ENCODE results near the gene CLCN3.
"Not testable (repeated sequence)": the region's sequence is repeated elsewhere in the genome, so short reads cannot be mapped to it uniquely, and the experiment has no call there.

CLCN3 gene

GRCh38 chr4:169618986-169619385, 1.4 kb upstream of the CLCN3 start:
- DNase-seq: no peak

- DNase-seq: no peak
Observed at GRCh38 chr4:169619518-169619957, 840 bp upstream of the CLCN3 start.

- DNase-seq: no peak
Observed at GRCh38 chr4:169620880-169621248, 486 bp downstream of the CLCN3 start.

GRCh38 chr4:169621731-169622492, 1.5 kb downstream of the CLCN3 start:
- peak; percentile 12 for DNase-seq

GRCh38 chr4:169622566-169622965, 2.2 kb downstream of the CLCN3 start:
- DNase-seq: no peak

GRCh38 chr4:169624012-169624411, 3.6 kb downstream of the CLCN3 start:
- DNase-seq: not testable (repeated sequence)

- DNase-seq: no peak
Observed at GRCh38 chr4:169625886-169626285, 5.5 kb downstream of the CLCN3 start.

- DNase-seq: no peak
Observed at GRCh38 chr4:169626331-169627282, 6.2 kb downstream of the CLCN3 start.

- no peak for DNase-seq
Observed at GRCh38 chr4:169627307-169627706, 6.9 kb downstream of the CLCN3 start.

GRCh38 chr4:169628579-169628978, 8.2 kb downstream of the CLCN3 start:
- no peak for DNase-seq

GRCh38 chr4:169630069-169630468, 9.7 kb downstream of the CLCN3 start:
- no peak for DNase-seq

- DNase-seq: no peak
Observed at GRCh38 chr4:169632896-169633295, 12.5 kb downstream of the CLCN3 start.

GRCh38 chr4:169634975-169635374, 14.6 kb downstream of the CLCN3 start:
- no peak for DNase-seq

- no peak for DNase-seq
Observed at GRCh38 chr4:169640261-169640870, 20.0 kb downstream of the CLCN3 start.

GRCh38 chr4:169644802-169645201, 24.4 kb downstream of the CLCN3 start:
- DNase-seq: no peak

- DNase-seq: no peak
Observed at GRCh38 chr4:169645627-169646026, 25.2 kb downstream of the CLCN3 start.

GRCh38 chr4:169649545-169650226, 29.3 kb downstream of the CLCN3 start:
- DNase-seq: no peak

- DNase-seq: no peak
Observed at GRCh38 chr4:169650227-169650936, 30.0 kb downstream of the CLCN3 start.

GRCh38 chr4:169652535-169652934, 32.2 kb downstream of the CLCN3 start:
- no peak for DNase-seq

GRCh38 chr4:169655401-169655800, 35.0 kb downstream of the CLCN3 start:
- DNase-seq: no peak

- DNase-seq: no peak
Observed at GRCh38 chr4:169657470-169658107, 37.2 kb downstream of the CLCN3 start.

GRCh38 chr4:169658196-169658595, 37.8 kb downstream of the CLCN3 start:
- no peak for DNase-seq
